COLO668 (cell line): ENCODE data around the gene NKAP.
"Not testable (repeated sequence)": the region's sequence is repeated elsewhere in the genome, so short reads cannot be mapped to it uniquely, and the experiment has no call there.

ENCODE experiments used
- DNase-seq: peaks from one replicate; lab custom pipeline; 2025; ENCODE audit not compliant: unreplicated experiment; lab: John Stamatoyannopoulos, UW

NKAP gene

DNA sequence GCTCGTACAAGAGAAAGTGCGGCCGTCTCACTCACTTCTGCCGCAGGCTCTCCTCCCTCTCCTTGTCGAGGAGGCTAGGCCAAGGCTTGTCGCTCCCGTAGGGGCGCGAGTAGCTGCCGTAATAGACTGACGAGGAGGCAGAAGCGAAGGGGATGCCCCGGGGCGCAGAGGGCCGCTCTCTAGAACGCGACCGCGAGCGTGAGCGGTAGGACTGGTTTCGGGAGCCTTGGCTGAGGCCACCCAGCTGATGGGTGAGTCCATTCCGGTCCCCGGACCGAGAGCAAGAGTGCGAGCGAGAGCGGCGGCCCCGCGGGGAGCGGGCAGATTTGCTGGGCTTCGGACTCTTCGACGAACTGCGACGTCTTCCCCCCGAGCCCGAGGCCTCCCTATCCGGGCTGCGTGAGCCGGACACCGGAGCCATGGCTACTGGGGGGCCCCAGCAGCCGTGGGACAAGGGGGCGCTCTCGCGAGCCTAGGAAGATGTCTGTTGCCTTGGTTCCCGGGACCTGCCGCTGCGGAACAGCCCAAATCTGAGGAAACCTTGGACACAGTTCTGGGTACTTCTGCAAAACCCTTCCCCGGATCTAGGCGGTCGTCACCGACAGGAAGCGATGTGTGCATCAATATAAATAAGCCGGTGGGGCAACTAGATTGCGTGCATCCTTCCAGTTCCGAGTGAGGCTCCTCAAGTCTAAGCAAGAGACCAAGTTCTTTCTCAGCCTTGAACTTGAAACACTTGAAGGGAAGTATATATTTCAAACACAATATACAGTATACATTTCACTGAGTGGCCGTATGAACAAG lies at the start of gene NKAP:
Gene NKAP (minus strand): TSS at position 567 of the 804 bp plus-strand sequence. CDS start 146 bp downstream, at position 421.
- DNase-seq, result peak; percentile 74

DNA sequence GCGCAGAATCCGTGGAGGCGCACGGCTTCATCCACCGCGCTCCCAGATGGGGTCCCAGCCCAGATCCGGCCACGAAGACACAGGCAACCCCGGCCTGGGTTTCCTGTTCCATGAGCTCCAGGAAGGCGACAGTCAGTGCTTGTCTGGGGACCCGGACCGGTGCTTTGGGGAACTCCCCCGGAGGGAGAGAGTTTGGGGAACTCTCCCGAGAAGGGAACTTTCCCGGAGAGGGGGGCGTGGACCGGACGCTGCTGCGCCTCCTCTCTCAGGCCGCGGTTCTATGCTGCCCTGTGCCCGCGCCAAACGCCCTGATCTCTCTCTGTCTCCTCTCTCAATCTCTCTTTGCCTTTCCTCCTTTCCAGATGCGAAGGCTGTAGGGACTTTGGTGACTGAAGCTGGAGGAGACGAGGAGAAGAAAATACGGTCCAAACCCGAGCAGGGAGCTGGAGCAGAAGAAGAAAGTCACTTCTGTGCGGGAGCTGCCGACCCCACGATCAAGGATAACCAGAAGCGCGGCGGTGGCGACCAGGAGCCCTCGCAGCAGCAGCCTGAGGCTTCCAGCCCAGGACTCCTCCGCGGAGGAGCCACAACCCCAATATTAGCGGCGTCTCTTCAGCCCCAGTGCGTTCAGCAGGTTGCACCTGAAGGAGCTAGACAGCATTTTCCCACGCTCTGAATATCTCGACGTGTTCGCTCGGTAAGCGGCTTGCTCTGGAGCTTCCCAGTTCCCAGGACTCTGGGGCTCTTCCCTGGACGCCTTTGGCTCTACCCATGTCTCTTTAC lies 47.6 kb upstream of the NKAP start:
- no peak for DNase-seq

DNA sequence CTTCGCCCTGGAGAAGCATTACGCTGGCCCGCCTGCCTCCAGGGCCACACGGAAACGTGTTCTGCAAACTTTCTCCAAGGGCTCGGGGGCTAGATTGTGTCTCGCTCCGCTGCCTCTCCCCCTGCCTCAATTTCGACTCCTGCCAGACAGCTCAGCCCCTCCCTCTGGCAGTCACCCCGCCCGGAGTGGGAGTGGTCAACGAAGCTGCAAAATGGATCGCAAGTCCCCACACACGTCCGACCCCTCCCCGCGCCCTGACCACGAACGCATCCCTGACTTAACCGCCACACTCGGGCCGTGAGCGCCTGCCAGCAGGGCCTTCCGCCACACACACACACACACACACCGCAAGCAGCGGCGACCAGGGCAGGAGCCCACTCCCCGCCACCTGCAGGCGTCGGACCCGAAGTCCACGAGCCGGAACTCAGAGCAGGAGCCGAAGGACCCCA lies 47.0 kb upstream of the NKAP start:
- DNase-seq, result no peak

DNA sequence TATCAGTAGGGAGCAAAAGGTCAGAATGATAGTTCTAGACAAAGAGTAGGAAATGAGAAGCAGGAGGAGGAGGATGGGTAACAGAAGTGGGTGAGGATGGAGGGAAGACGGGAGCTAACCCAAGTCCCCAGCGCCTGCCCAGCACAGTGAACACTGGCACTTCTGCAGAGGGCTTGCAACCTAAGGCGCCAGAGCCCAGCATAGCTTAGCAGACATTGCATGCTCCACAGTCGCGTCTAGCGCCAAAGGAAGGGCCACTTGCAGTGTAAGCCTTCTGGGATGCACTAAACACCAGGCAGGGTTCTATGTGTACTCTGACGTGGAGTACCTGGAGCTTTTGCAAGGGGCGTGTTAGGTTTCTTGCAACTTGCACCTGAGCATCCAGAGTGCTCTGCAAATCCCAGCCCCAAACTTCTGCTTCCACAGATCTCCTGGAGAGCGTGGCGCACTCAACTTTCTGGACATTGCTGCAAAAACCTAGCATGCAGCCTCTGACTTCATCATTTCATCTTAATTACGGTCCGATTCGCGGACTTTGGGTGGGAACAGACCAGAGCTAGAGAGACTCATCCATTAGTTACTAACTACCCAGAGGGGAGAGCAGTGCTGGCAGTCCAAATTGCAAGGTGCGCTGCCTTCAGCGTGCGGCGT lies 46.5 kb upstream of the NKAP start:
- DNase-seq, result no peak

DNA sequence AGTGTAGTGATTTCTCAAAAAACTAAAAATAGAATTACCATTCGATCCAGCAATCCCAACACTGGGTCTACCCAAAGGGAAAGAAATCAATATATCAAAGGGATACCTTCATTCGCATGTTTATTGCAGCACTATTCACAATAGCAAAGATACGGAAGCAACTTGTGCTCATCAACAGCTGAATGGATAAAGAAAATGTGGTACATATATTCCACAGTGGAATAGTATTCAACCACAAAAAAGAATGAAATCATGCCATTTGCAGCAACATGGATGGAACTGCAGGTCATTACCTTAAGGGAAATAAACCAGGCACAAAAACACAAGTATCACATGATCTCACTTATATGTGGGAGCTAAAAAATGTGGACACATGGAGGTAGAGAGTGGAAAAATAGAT lies 42.7 kb upstream of the NKAP start:
- DNase-seq, result no peak

DNA sequence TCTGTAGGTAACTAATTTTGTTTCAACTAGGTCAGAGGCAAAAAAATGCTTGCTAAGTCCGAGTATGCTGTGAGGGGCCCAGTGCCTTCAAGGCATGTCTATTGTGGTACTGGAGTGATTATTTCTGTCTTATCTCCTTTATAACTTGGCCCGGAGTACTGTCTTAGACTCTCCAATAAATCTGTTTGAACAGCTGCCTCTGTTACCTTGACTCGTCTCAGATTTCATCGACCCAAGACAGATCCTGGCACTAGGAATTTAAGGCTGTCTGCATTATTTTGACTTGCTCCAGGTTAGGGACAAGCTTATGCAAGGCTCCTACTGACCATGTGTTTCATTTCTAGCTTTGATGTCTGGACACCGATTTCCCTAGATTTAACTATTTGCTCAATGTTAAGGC lies 41.1 kb upstream of the NKAP start:
- no peak for DNase-seq

DNA sequence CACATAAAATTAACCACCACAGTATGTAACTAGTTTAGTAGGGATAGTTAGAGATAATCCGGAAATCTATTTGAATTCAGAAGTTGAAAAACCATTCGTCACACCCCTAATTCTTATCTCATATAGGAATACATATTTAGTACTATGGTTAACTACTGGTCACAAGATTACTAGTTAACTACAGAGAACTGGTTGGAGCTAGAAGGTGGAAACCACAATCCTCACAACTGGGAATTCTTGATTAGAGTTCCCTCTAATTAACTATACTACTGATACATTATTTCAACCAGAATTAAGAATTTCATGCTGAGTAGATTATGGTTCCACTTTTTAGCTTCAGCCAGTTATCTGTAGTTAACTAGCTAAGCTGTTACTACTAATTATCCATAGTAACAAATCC lies 39.9 kb upstream of the NKAP start:
- no peak for DNase-seq

DNA sequence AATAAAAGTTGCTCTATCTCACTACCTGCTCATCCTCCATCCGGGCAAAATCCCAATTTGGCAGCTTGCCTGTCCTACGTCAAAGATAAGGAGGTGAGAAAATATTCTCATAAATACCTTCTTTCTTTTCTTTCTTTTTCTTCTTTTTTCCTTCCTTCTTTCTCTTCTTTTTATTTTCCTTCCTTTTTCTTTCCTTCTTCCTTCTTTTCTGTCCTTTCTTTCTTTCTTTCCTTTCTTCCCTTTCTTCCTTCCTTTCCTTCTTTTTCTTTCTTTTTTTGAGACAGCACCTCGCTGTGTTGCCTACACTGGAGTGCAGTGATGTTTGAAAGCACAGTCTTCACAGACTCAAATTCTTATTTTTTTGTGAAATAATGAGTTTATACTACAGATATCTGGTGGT lies 38.6 kb upstream of the NKAP start:
- no peak for DNase-seq

DNA sequence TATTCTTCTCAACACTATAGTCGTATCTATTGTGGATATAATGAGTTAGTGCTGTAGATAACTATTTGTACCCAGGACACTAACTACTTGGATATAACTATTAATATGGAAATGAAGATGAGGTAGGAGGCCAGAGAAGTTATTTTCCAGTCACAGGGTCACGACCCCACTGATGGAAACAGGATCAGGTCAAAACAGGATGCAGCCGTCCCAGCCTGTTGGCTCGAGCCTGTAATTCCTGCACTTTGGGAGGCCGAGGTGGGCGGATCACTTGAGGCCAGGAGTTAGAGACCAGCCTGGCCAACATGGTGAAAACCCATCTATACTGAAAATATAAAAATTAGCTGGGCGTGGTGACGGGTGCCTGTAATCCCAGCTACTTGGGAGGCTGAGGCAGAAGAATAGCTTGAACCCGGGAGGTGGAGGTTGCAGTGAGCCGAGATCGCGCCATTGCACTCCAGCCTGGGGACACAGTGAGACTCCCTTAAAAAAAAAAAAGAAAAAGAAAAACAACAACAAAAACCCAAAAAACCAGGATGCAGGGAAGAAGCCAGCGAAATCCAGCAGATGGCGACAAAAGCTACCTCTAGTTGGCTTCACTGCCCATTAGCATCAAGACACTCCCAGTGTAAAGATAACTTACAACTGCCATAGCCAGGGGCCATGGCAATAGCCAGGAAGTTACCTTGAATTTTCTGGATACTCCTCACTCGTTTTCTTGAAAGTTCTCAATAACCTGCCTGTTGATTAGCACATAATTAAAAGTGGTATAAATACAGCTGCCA lies 37.9 kb upstream of the NKAP start:
- DNase-seq, result peak; percentile 7

DNA sequence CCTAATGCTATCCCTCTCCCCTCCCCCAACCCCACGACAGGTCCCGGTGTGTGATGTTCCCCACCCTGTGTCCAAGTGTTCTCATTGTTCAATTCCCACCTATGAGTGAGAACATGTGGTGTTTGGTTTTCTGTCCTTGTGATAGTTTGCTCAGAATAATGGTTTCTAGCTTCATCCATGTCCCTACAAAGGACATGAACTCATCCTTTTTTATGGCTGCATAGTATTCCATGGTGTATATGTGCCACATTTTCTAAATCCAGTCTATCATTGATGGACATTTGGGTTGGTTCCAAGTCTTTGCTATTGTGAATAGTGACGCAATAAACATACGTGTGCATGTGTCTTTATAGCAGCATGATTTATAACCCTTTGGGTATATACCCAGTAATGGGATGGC lies 33.6 kb upstream of the NKAP start:
- DNase-seq, result not testable (repeated sequence)

DNA sequence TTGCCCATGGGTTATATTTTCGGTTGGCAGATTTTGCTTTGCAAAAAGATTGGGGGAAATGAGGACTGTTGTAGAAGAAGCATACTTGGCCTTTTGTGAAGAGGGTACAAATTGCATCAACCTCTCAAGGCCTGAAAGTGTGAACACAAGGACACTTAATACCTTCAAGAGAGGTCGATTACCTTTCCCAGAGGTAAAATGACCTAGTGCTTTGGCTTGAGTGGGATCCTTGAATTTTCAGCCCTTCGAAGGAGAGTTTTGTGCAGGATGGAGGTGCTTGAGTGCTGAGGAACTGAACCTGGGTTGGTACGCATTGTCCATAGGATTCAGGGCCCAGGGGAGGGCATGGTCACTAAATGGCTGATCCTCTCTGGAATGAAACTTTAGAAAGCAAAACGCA lies 27.6 kb upstream of the NKAP start:
- no peak for DNase-seq

DNA sequence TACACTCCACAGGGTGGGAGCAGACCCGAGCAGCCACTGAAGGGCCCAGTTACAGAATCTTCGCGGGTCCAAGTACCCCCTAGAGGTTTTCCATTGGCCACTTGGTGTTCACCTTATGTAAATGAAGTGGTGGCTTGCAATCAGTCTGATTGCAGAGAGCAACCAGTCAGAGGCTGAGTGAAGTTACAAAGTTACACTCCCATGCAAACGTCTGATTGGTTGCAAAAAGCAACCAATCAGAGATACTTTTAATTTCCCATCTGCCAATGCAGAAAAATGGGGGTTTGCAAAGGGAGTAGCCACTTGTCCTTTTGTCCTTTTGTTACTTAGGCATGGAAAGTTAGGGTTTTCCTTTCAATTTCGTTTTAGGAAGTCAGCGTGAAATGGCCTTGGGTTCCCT lies 27.0 kb upstream of the NKAP start:
- no peak for DNase-seq

DNA sequence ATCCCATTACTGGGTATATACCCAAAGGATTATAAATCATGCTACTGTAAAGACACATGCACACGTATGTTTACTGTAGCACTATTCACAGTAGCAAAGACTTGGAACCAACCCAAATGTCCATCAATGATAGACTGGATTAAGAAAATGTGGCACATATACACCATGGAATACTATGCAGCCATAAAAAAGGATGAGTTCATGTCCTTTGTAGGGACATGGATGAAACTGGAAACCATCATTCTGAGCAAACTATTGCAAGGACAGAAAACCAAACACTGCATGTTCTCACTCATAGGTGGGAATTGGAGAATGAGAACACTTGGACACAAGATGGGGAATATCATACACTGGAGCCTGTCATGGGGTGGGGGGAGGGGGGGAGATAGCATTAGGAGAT lies 23.3 kb upstream of the NKAP start:
- DNase-seq, result not testable (repeated sequence)

DNA sequence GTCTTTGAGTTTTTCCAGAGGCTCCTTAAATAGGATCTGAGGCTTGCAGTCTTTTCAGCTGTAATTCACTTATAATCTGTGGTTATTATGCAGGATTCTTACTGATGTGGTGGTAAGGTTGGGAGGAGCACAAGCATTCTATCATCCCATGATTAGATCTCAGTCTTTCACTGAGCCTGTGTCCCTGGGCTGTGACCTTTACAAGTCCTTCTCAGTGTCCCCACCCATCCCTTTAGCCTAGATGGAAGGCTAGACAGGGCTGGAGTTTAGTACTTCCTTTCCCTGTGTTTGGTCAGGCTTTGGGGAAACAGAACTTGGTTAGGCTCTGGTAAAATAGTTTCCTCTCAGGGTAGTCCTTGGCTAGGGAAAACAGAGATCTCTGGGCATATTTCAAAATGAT lies 17.1 kb upstream of the NKAP start:
- DNase-seq, result no peak

DNA sequence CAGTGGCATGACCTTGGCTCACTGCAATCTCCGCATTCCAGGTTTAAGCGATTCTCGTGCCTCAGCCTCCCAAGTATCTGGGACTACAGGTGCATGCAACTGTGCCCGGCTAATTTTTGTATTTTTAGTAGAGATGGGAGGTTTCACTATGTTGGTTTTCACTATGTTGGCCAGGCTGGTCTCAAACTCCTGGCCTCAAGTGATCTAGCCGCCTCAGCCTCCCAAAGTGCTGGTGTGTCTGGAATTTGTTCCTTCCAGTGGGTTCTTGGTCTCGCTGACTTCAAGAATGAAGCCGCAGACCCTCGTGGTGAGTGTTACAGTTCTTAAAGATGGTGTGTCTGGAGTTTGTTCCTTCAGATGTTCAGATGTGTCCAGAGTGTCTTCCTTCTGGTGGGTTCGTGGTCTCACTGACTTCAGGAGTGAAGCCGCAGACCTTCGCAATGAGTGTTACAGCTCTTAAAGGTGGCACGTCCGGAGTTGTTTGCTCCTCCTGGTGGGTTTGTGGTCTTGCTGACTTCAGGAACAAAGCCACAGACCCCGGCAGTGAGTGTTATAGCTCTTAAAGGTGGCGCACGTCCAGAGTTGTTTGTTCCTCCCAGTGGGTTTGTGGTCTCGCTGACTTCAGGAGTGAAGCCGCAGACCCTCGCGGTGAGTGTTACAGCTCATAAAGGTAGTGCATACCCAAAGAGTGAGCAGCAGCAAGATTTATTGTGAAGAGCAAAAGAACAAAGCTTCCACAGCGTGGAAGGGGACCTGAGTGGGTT lies 12.4 kb upstream of the NKAP start:
- DNase-seq, result not testable (repeated sequence)

DNA sequence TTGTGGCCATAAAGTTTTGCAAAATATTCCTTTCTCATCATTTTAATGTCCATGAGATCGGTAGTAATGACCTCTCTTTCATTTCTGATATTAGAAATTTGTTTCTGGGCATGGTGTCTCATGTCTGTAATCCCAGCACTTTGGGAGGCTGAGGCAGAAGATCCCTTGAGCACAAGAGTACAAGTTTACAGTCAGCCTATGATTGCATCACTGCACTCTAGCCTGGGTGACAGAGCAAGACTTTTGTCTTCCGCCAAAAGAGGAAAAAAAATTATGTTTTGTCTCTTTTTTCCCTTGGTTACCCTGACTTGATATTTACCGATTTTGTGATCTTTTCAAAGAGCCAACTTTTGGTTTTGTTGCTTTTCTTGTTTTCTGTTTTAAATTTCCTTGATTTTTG lies 10.8 kb upstream of the NKAP start:
- DNase-seq, result no peak

DNA sequence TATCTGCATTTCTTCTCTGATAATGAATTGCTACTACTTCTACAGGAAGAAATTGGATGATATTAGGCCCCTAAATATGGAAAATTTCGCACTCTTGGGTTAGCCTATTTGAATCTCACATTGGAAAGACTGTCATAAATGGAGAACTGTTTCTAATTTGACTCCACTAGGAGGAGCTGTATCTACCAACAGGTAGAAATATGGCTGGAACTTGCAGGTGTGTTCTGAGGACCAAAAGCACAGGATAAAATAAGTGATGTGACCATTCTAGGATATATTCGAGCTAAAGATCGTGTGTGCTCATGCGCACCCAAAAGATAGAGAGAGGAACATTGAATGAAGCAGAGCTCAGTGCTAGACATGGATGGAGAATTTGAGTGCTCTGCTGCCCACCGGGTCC lies 4.8 kb upstream of the NKAP start:
- DNase-seq, result no peak

DNA sequence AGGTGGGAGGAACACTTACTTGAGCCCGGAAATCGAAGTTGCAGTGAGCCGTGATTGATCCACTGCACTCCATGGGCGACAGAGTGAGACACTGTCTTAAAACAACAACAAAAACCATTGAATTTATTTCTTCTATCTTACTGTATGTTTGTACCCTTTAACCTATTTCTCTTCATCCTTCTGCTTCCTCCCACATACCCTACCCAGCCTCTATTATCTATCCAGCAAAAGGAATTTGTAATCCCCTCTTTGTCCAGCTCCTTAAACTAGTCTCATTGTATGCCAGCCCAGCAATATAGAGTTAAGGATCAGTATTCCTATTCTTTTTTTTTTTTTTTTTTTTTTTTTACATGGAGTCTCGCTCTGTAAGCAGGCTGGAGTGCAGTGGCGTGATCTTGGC lies 1.9 kb upstream of the NKAP start:
- DNase-seq, result no peak

DNA sequence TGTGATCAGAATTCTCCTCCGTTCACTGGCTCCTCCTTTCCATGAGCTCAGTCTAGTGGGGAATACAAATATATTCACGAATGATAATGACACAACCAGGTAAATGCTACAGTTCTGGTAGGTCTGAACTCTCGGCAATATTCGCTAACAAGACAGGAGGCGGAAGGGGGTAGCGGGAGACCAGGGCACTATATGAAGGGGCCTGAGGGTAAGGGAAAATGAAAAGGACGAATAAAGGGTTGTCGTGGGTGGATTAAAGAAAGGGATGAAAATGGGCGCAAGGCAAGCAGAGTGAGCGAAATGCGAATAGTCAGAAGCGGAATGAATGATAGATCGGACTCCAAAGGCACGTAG lies 743 bp downstream of the NKAP start:
- no peak for DNase-seq

DNA sequence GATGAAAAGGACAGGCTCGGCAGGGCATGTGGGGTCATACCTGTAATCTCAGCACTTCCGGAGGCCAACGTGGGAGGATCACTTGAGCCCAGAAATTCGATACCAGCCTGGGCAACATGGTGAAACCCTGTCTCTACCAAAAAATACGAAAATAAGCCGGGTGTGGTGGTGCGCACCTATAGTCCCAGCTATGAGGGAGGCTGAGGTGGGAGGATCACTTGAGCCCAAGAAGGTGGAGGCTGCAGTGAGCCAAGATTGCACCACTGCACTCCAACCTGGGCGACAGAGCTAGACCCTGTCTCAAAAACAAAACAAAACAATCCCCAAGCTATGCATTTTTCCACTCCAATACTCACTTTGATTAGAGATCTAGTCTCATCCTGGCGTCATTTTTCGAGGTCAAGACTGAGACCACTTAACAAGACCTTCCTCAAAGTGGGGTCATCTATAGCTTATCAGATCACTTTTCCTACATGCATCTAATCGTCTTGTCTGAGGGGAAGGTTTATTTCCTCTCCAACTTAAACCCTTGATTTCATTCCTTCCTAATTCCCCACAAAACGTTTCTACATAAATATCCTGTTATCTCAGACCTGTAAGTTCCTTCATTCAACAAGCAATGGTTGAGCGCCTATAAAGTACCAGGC lies 1.3 kb downstream of the NKAP start:
- DNase-seq, result no peak
